Stomach (tissue), 9 donors: ENCODE results near the gene CFAP77. TPM values are rescaled to one million over a fixed set of nuclear protein-coding genes. Genes with fewer than 3 reads are reported as not detected.

Experiments
- DNase-seq, 2 donors: peaks; one replicate each; pipeline versions ENCODE4 v3.0.0 to v3.0.0-alpha.2; 2013 to 2019
- H3K27ac ChIP-seq, 5 donors: fragments of 200-600 bp in 4 of 5; sonication (generic) in 4 of 5; one replicate each; pipeline ENCODE4 v1.5.1; 2013 to 2019; ENCODE audit warnings: mild to moderate bottlenecking in 1 of 5, moderate library complexity in 1 of 5
- H3K27me3 ChIP-seq, 3 donors: fragments of 200-600 bp; sonication (generic); one replicate each; pipeline ENCODE4 v1.5.1; 2017 to 2019; ENCODE audit warnings: mixed run types in 1 of 3
- H3K36me3 ChIP-seq, 4 donors: fragments of 200-600 bp; sonication (generic); 1 replicate in 3 of 4; 2 replicates in 1 of 4; pipeline ENCODE4 v1.5.1; 2016 to 2019
- H3K4me1 ChIP-seq, 4 donors: fragments of 200-600 bp; sonication (generic); one replicate each; pipeline ENCODE4 v1.5.1; 2016 to 2019
- H3K4me3 ChIP-seq, 4 donors: fragments of 200-600 bp; sonication (generic) in 3 of 4; one replicate each; pipeline ENCODE4 v1.5.1; 2016 to 2019; ENCODE audit warnings: mild to moderate bottlenecking in 1 of 4
- H3K9me3 ChIP-seq, 4 donors: fragments of 200-600 bp; sonication (generic); one replicate each; pipeline ENCODE4 v1.5.1; 2016 to 2019
- EP300 ChIP-seq: sonication (generic); formaldehyde crosslinking; IDR thresholded peaks from one replicate; pipeline ENCODE4 v1.6.1; 2017; ENCODE audit warnings: antibody characterized with exemption
- POLR2A ChIP-seq, 4 donors: fragments of 450-650 bp; IDR thresholded peaks; one replicate each; pipeline ENCODE4 v1.6.1; 2016; ENCODE audit warnings: antibody characterized with exemption in 4 of 4, control low read depth in 2 of 4, mild to moderate bottlenecking in 1 of 4, moderate library complexity in 1 of 4
- POLR2AphosphoS5 ChIP-seq, 3 donors: sonication (generic); formaldehyde crosslinking; IDR thresholded peaks; one replicate each; pipeline ENCODE4 v1.6.1; 2016; ENCODE audit warnings: antibody characterized with exemption in 3 of 3
- WGBS, 5 donors: extraction: QIAGEN DNeasy Blood & Tissue Kit in 3 of 5; methylation state at CpG; one replicate each; pipeline versions ENCODE4 v1.1.5 to v1.1.7; 2013 to 2018; 5-methylcytosine and 5-hydroxymethylcytosine counted together
- intact Hi-C: fragments of 100-400 bp; cut with DNase I; formaldehyde crosslinking; loops from one replicate; pipeline ENCODE4 v1.15.1; 2023; ENCODE audit warnings: low total_unique reads
- polyA plus RNA-seq, 3 donors: library from polyadenylated mRNA; stranded (reverse); fragments of 200-250 nt; gene quantifications; one replicate each; pipeline ENCODE4 v1.2.3, GENCODE V29; 2013
- total RNA-seq, 5 donors: library from RNA; depleted of rRNA; stranded (reverse); fragments of >200 nt; gene quantifications; one replicate each; pipeline versions ENCODE4 v1.1.0 to v1.2.3, GENCODE V29; 2014 to 2016
- TF ChIP-seq, protein P1 (sequence below), 7 experiments: fragments of 450-650 bp in 4 of 7; fragments of 200-600 bp in 3 of 7; sonication (generic) in 3 of 7; IDR thresholded peaks; one replicate each; pipeline ENCODE4 v1.5.1; 2016 to 2019; ENCODE audit warnings: antibody characterized with exemption in 7 of 7, control low read depth in 2 of 7, mild to moderate bottlenecking in 1 of 7
- donor health status: healthy with polysubstance abuse.
- donor health status: Bipolar disorder and iron deficiency.
- donor health status: healthy.

Gene CFAP77
- total and polyA plus RNA-seq, 8 donors = not detected

DNA sequence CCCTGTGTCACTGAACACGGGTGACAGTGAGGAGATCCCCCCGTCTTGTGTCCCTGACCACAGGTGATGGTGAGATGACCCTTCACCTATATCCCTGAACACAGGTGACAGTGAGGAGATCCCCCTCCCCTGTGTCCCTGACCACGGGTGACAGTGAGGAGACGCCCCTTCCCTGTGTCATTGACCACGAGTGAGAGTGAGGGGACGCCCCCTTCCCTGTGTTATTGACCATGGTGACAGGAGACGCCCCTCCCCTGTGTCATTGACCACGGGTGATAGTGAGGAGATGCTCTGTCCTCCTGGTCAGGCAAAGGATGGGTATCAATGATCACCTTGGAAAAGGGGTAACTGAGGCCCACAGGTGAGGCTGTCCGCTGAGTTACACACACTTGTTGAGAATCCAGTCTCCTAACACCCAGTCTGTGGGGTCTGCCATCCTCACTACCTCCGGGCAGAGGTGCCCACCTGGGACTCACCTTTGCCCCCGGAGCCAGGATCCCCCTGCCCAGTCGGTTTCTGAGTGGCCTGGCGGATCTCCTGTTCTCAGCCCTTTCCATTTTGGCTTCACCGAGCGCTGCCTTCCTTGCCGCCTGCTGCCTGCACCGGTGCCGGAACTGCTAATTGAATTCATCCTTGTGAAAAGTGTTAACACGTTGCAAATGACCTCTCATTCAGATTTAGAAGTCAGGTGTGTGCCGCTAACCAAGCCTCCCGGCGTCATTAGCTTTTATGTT is 104.2 kb downstream of the CFAP77 start:
- Histone ChIP-seq H3K36me3 (no peaks in the 10 kb centered on the region), H3K4me1 (no peaks in the 10 kb centered on the region), H3K27ac (no peak overlapping the region), H3K27me3 (peaks cover 4 to 74% (median 25%) of the 10 kb centered on the region in 3 donors), H3K9me3 (no peaks in the 10 kb centered on the region), H3K4me3 (no peak overlapping the region)
- TF ChIP-seq, protein P1, sequence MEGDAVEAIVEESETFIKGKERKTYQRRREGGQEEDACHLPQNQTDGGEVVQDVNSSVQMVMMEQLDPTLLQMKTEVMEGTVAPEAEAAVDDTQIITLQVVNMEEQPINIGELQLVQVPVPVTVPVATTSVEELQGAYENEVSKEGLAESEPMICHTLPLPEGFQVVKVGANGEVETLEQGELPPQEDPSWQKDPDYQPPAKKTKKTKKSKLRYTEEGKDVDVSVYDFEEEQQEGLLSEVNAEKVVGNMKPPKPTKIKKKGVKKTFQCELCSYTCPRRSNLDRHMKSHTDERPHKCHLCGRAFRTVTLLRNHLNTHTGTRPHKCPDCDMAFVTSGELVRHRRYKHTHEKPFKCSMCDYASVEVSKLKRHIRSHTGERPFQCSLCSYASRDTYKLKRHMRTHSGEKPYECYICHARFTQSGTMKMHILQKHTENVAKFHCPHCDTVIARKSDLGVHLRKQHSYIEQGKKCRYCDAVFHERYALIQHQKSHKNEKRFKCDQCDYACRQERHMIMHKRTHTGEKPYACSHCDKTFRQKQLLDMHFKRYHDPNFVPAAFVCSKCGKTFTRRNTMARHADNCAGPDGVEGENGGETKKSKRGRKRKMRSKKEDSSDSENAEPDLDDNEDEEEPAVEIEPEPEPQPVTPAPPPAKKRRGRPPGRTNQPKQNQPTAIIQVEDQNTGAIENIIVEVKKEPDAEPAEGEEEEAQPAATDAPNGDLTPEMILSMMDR (IDR thresholded peaks at IDR 0.05) = no peak
- TF ChIP-seq POLR2A (IDR thresholded peaks at IDR 0.05) (no peak), POLR2AphosphoS5 (IDR thresholded peaks at IDR 0.05) (no peak), EP300 (no peak)
- intact Hi-C loops = no loop called here
- DNase-seq = no peak
- WGBS, 5 donors = 51 to 69% (median 57%) methylated on average over 22 of the region's 22 CpGs

DNA sequence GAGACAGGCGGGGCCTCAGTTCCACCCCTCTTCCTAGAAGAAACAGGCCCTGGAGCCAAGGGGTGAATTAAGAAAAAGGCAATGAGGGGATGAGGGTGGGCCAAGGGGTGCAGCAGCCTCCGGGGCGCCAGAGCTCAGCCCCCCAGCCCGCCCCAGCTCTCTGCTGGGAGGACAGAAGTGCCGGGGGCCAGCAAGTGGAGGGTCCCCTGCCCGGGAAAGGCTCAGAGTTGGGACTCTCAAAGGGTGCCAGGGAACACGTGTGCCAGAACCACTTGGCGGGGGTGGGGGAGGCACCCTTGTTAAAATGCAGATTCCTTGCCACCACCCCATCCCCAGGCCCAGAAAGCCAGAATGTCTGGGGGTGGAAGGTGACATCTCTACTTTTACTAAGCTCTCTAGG is 104.8 kb downstream of the CFAP77 start:
- WGBS, 5 donors = 50 to 64% (median 55%) methylated on average over 4 to 8 of the region's 8 CpGs
- peaks cover 4 to 67% (median 22%) of the 10 kb centered on the region in 3 donors for H3K27me3 ChIP-seq
- intact Hi-C loops = no loop called here

DNA sequence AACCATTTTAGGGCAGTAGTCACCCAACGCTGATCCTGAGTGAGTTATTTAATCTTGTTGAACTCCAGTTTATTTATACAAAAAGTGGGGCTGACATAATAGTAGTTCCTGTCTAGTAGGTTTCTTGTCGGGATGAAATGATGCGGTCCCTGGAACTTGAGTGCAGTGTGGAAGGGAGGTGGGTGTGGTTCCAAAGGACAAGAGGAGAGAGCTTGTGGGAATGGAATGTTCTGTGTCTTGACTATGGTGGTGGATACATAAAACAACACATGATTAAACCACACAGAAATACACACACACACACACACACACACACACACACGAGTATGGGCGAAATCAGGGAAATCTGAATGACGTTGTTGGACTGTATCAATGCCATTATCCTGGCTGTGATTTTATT is 106.3 kb downstream of the CFAP77 start:
- Histone ChIP-seq H3K4me1 (no peaks in the 10 kb centered on the region), H3K27ac (no peak overlapping the region), H3K27me3 (peaks cover 4 to 58% (median 20%) of the 10 kb centered on the region in 3 donors), H3K4me3 (no peak overlapping the region), H3K9me3 (no peaks in the 10 kb centered on the region), H3K36me3 (no peaks in the 10 kb centered on the region)
- intact Hi-C loops = no loop called here
- WGBS, 5 donors = 68 to 81% (median 70%) methylated on average over 6 of the region's 6 CpGs
- no peak for TF ChIP-seq POLR2AphosphoS5 (IDR thresholded peaks at IDR 0.05)
- TF ChIP-seq POLR2A (IDR thresholded peaks at IDR 0.05) = no peak
- no peak for TF ChIP-seq EP300
- TF ChIP-seq, protein P1 (IDR thresholded peaks at IDR 0.05) = no peak
- DNase-seq = no peak

More for the DNA sequence above, 104.8 kb downstream of the CFAP77 start:
- Histone ChIP-seq H3K9me3 (no peaks in the 10 kb centered on the region), H3K36me3 (no peaks in the 10 kb centered on the region), H3K27ac (no peak overlapping the region), H3K4me3 (no peak overlapping the region), H3K4me1 (no peaks in the 10 kb centered on the region)
- TF ChIP-seq, protein P1 (IDR thresholded peaks at IDR 0.05) = no peak
- TF ChIP-seq EP300 (no peak), POLR2AphosphoS5 (IDR thresholded peaks at IDR 0.05) (no peak), POLR2A (IDR thresholded peaks at IDR 0.05) (no peak)
- no peak for DNase-seq

DNA sequence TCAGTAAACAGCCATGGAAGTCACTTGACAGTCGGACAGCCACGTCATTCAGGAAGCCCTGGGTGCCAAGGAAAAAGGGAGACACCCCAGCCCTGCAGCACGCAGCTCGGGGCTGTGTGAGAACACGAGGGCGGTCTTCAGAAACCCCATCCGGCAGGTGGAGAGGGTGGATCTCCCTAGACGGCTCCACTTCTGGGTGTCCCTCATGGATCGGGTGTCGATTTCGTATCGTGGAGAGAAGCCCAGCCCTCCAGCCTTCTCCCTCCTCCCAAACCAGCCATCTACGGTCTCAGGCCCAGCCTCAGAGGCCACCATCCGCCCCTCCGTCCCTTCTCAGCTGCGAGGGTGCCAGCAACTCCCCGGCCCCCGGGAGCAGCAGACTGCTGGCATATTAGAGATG is 106.9 kb downstream of the CFAP77 start:
- no peak for TF ChIP-seq POLR2A (IDR thresholded peaks at IDR 0.05)
- TF ChIP-seq POLR2AphosphoS5 (IDR thresholded peaks at IDR 0.05) = no peak
- no peak for TF ChIP-seq EP300
- TF ChIP-seq, protein P1 (IDR thresholded peaks at IDR 0.05) = no peak
- no peaks in the 10 kb centered on the region for H3K36me3 ChIP-seq
- intact Hi-C loops = no loop called here
- DNase-seq = no peak
- 45 to 65% (median 53%) methylated on average over 15 to 18 of the region's 18 CpGs for WGBS, 5 donors
- no peak overlapping the region for H3K4me3 ChIP-seq
- peaks cover 4 to 55% (median 15%) of the 10 kb centered on the region in 3 donors for H3K27me3 ChIP-seq
- no peaks in the 10 kb centered on the region for H3K9me3 ChIP-seq
- no peak overlapping the region for H3K27ac ChIP-seq
- H3K4me1 ChIP-seq = no peaks in the 10 kb centered on the region
